Epithelial cell of umbilical artery (primary cell): ENCODE measurements around the gene AVP. TPM values are rescaled to one million over a fixed set of nuclear protein-coding genes. Genes with fewer than 3 reads are reported as not detected.

Experiments used
- total RNA-seq: library from RNA; depleted of rRNA; stranded (reverse); fragments of >200 nt; gene quantifications from 2 replicates; pipeline ENCODE4 v1.2.3, GENCODE V29; 2014

Gene AVP, protein sequence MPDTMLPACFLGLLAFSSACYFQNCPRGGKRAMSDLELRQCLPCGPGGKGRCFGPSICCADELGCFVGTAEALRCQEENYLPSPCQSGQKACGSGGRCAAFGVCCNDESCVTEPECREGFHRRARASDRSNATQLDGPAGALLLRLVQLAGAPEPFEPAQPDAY
- total RNA-seq = not detected in 2 replicates

DNA sequence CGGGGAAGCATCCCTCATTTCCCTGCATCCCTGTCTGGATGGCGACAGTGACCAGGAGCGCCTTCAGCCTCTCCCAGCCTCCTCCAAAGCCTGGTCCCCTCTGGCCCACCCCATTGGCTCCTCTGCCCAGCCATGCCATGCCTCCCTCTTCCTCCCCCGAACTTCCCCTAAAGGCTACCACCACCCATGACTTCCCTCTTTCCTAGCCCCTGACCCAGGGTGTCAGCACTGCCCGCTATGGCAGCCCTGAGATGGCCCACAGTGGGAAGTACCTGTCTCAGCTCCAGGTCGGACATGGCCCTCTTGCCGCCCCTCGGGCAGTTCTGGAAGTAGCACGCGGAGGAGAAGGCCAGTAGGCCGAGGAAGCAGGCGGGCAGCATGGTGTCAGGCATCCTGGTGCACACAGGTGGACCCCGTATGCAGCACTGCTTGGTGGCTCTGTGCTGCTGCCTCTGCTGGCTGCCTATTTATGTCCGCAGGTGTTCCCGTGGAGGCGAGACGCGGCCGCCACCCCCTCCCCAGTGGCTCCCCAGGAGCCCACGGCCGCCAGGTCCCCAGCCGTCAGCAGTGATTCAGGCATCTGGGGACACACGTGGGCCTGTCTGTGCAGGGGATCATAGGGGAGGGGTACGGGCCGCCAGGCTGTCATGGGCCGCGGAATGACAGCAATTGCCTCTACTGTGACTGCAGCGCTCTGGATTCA is at the start of gene AVP:
AVP (minus strand) TSS at position 442 of the 703 bp plus-strand sequence; CDS start at position 392, 50 bp downstream.

GRCh38 chr20:3071610-3072529 is 12.7 kb downstream of the AVP start, which contains the start of gene OXT:
Gene OXT (plus strand): TSS chr20:3071620. CDS start chr20:3071656, 36 bp downstream.

GRCh38 chr20:3045816-3046676 is 38.5 kb downstream of the AVP start, which contains the start of gene MRPS26:
Gene MRPS26 (plus strand): TSS chr20:3046052. CDS start chr20:3046069, 17 bp downstream.

DNA sequence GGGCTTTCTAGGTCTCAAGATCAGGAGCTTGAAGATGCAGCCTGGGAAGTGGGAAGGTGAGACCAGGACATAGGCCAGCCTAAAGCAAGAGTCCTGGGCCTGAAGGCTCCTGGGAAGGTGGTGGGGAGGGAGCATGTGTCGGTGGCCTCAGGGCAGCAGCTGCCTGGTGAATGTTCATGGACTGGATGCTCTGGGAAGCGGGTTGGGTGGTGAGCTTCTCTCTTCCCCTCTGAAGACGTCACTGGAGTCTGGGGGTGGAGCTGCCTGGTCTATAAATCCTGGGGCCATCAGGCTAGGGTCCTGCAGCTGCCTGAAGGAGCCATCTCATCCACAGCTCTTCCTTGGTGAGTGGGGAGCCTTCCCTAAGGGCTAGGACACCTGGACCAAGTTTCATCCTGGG is 41.2 kb downstream of the AVP start, which contains the start of gene GNRH2:
GNRH2 (plus strand) TSS at position 301 of the 400 bp plus-strand sequence. CDS start 793 bp downstream, outside the sequence.

Other genes starting within 250 kb of the AVP start
- 18.5 and 19.6 TPM in 2 replicates for gene PCED1A, start 244.1 kb downstream of the AVP start, total RNA-seq
- 46.1 and 53.3 TPM in 2 replicates for gene VPS16, start 244.0 kb downstream of the AVP start, total RNA-seq
- gene PTPRA, start 211.2 kb downstream of the AVP start, total RNA-seq = 20.8 and 30.1 TPM in 2 replicates
- 0.30 TPM in 1 of 2 replicates, not detected in the other for gene GNRH2, start 41.1 kb downstream of the AVP start, total RNA-seq
- gene MRPS26, start 38.7 kb downstream of the AVP start, total RNA-seq = 65.5 and 75.4 TPM in 2 replicates
- not detected in 2 replicates for gene OXT, start 13.1 kb downstream of the AVP start, total RNA-seq
- 16.2 and 18.5 TPM in 2 replicates for gene FASTKD5, start 75.1 kb upstream of the AVP start, total RNA-seq
- 2.1 and 2.9 TPM in 2 replicates for gene UBOX5, start 75.1 kb upstream of the AVP start, total RNA-seq
- gene LZTS3, start 88.8 kb upstream of the AVP start, total RNA-seq = 1.4 and 2.3 TPM in 2 replicates
- 26.3 and 50.0 TPM in 2 replicates for gene DDRGK1, start 120.0 kb upstream of the AVP start, total RNA-seq
- 37.2 and 53.3 TPM in 2 replicates for gene ITPA, start 124.8 kb upstream of the AVP start, total RNA-seq
- 1.9 and 2.0 TPM in 2 replicates for gene SLC4A11, start 154.5 kb upstream of the AVP start, total RNA-seq